GM18907 (cell line): ENCODE measurements around the gene CORO2A.

Experiments
- ATAC-seq: cut with Tn5 transposase; IDR thresholded peaks from one replicate; pipeline ENCODE4 v1.9.1; 2021; ENCODE audit warnings: mild to moderate bottlenecking, moderate library complexity; ENCODE audit not compliant: unreplicated experiment

The CORO2A gene

GRCh38 chr9:98220911-98221310, 28.5 kb upstream of the CORO2A start:
- ATAC-seq: no peak

DNA sequence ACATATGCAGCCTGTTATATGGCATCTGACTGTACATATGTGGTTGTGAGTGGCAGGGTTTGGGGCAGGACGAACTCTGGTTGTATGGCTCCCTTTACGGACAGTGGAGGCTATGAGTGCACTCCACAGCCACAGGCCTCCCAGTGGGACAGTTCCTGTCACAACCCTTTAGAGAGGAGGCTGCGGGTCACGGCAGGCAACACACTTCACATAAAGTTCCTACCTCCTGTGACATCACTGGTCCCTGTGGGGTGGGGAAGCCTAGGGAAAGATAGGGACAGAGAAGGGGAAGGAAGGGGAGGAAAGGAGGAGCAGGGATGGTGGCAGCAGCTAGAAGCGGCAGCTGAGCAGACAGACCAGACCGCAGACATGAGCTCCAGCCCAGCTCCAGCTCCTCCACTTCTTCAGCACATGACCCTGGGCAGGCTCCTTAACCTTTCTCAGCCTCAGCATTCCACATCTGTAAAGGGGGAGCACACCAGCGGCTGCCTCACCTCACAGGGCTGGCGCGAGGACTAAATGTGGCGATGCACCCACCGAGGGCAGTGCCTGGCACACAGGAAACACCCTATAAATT, 27.4 kb upstream of the CORO2A start:
- no peak for ATAC-seq

DNA sequence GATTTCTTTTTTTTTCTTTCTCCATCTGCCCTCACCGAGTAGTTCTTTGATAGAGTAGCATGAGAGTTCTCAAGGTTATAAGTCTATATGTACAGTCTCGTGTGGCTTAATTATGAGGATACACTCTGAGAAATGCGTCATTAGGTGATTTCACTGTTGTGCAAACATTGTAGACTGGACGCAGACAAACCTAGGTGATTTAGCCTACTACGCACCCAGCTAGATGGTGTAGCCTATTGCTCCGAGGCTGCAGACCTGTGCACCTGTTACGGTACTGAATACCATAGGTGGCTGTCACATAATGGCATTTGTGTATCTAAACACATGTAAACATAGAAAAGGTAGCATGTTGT, 26.9 kb upstream of the CORO2A start:
- no peak for ATAC-seq

DNA sequence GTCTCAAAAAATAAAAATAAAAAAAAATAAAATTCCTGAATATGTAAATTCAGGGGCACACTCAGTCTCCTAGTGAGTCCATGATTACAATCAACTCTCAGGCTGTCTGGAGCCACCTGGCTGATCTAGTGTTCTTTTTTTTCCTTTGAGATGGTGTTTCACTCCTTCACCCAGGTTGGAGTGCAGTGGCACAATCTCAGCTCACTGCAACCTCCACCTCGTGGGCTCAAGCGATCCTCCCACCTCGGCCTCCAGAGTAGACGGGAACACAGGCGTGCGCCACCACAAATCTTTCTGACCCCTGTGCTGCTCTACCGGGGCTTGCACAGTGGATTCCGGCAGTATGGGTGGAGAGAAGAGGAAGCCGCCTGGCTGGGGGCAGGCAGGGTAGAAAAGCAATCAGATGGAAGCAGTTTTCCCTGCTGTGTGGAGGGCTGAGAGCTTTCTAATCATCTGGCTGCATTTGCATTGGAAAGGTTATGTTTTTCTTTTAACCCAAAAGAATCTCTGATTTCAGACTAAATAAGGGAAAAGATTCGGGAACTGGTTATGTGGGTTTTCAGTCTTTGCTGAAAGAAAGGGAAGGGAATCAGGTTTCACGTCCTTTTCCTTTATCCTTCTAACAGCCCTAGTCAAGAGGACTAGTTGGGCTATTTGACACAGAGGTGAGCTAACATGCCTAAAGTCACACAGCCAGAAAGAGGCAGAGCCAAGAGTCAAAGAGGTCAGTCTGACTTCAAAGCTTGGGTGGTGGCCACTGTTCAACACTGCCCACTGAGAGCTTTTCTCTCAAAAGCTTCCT, 26.3 kb upstream of the CORO2A start:
- no peak for ATAC-seq

DNA sequence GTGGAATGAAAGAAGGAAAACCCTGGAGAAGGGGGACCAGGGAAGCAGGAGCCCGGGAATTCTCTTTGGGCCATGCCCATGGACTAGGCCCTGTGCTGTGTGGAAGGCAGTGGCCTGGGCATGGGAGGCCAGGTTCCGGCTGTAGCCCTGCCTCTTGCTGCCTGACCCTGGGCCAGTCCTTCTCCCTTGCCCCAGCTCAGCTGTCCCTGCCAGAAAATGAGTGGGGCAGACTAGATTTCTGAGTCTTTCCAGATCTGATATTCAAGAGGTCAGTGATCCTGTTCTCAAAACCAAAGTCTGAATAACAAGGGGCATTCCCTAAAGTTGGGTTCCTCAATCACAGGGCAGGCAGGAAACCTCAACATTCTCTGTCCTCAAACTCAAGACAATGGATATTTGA, 24.8 kb upstream of the CORO2A start:
- no peak for ATAC-seq

GRCh38 chr9:98216391-98216790, 24.0 kb upstream of the CORO2A start:
- ATAC-seq: no peak

- ATAC-seq: no peak
Measured at GRCh38 chr9:98215821-98216220, 23.4 kb upstream of the CORO2A start.

DNA sequence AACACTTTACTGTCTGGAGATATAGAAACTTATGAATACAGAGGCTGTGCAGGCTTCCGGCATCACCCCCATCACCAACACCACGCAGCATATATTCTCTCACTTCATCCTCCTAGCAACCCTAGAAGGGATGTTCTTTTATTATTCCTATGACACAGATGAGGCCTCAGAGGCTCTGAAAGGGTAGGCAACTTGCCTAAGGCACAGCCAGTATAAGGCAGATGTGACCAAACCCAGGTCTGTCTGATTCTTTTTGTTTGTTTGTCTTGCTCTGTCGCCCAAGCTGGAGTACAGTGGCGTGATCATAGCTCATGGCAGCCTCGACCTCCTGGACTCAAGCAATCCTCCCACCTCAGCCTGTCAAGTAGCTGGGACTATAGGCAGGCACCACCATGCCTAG, 22.8 kb upstream of the CORO2A start:
- ATAC-seq: no peak

DNA sequence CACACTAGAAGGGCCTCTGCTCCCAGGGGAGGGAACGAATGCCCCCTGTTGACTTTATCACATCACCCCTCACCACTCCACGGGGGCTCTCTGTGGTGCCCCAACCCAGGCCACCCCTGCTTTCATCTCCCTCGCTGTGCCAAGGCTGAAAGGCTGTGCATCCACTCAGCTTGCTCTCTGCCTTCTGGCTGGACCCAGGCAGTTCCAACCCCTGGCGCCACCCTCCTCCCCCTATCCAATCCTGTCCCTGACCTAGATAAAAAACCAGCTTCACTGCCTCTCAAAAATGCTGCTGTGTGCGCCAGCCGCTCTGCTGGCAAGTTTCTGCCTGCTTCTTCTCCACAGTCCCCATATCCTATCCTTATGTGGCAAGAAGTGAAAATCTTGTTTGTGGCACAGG, 22.4 kb upstream of the CORO2A start:
- no peak for ATAC-seq

- no peak for ATAC-seq
Measured at GRCh38 chr9:98211260-98211659, 18.8 kb upstream of the CORO2A start.

DNA sequence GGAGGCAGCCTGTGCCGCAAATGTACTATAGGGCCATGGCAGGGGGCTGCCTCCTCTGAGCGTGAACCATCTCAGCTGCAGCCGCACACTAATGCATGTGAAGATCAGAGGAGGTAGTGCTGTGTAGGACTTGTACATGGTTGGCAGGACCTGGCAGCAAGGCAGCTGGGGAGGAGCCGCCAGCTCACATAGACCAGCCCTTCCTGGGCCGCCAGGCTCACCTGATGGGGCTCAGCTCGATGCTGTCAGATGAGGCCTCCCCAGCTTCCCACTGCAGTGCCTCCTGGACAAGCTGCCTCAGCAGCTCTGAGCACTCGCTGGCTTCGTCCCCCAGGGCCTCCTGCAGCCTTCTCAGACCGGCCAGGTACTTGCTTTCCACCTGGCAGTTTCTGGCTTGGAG, 18.0 kb upstream of the CORO2A start:
- ATAC-seq: no peak

GRCh38 chr9:98209530-98209929, 17.1 kb upstream of the CORO2A start:
- no peak for ATAC-seq

DNA sequence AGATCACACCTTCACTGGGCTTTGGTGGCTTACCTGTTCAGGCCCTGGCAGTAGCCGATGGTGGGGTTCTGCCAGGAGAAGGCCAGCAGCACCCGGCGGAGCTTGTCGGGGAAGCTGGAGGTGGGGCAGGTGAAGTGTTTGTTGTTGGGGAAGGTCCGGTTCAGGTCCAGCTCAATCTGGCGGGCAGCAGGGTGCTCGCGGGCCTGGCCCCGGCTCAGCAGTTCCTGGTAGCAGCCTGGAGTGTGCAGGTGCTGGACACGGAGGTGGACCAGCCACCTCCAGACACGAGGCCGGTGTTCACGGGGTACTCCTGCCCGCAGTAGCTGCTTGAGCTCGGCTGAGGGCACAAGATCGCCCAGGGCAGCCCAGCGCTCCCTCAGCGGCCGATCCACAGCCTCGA, 16.2 kb upstream of the CORO2A start:
- no peak for ATAC-seq

DNA sequence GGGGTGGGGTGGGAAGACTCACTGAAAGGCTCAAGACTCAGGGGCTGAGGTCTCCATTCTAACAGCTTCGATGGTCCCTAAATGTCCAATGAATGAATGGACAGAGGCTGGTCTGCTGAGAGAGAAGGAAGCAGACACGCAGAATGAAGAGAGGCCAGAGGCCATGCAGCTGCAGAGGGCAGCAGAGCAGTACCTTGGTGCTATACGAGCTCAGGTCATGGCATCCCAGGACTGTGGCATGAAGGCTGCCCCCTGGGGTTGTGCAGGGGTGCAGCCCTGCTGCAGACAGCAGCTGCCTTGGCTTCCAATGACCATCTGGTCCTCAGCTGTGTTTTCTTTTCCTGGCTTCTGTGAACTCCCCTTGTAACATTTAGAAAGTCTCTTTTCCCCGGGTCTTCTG, 15.2 kb upstream of the CORO2A start:
- no peak for ATAC-seq

DNA sequence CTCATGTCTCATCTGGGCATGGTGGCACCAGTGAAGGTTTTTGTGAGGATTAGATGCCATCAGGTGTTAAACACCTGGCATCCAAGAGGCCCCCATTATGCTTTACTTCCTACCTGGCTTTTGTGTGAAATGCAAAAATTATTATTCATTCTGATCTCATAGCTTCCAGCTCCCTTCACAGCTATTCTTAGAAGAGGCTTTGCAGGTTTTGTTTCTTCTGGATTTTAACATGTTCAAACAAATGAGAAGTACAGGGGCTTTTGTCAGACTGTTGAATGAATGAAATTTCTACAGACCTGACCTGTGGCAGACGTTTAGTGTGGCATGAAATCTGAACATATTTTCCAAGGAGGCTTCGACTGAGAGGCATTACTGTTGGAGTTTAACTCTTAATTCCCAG, 14.3 kb upstream of the CORO2A start:
- ATAC-seq: no peak

GRCh38 chr9:98204692-98205091, 12.3 kb upstream of the CORO2A start:
- ATAC-seq: no peak

DNA sequence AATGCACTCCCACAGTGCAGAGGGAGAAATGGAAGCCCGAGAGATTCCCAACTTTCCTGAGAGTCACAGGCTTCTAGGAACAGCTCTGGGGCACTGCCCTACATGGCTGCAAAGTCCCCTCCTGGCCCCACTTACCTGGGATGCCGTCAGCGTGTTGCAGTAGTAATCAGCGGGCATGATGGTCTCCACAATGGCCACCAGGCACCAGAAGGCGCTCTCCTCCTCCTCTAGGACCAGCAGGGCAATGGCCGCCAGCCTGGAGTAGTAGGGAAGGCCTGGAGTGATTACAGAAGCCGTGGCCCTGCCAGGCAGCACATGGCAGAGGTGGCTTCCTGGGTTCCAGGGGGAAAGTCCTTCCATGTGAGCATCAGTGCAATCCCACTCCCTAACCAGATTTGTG, 10.7 kb upstream of the CORO2A start:
- ATAC-seq: no peak

DNA sequence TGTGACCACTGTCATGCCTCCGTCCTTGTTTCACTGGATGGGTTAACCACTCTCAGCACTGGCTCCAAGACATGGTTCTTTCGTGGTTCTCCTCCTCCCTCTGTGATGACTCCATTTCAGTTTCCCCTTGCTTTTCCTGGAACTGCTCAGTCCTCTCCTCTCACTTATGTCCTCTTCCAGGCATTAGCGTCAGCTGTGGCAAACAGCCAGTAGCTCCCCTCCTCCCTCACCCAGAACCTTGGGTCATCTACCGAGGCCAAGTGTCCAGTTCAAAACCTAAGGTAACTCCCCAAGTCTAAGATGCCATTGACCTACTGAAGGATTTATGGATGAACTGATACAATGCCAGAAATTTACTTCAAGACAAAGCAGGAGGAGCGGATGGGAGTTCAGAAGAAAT, 9.8 kb upstream of the CORO2A start:
- ATAC-seq: no peak

DNA sequence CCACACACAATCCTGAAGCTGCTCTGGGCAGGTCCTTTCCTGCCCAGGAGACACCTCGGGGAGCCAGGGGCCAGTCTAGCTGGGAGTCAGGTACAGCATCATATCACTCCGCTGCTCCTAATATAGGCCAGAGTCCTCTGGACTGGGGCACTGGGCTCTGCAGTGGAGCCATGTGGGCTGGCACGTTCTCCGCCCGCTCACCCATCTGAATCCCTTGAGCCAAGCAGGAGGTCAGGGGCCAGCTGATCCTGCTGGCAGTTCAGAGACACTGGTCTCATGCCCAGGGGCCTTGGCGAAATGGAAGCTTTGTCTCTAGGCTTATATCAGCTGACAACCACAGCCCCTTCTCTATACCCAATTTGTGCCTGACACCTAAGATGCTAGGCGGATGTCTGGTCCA, 9.3 kb upstream of the CORO2A start:
- ATAC-seq: no peak

DNA sequence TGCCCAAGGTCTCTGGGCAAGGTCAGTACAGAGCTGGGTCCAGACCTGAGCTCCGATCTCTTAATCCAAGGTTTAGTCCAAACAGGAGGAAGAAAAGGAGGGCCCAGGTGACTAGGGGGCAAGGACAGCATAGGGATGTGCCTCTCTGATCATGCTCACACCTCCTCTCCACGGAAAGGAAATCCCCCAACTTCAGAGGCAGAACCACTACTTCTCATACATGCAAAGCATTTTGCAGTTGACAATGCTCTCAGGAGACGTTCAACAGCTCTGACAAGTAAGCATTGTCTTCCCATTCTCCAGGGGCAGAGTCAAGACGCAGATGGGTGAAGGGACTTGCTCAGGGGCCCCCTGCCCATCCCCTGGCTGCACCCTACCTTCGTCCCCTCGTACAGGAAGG, 8.7 kb upstream of the CORO2A start:
- peak; percentile 48 for ATAC-seq

DNA sequence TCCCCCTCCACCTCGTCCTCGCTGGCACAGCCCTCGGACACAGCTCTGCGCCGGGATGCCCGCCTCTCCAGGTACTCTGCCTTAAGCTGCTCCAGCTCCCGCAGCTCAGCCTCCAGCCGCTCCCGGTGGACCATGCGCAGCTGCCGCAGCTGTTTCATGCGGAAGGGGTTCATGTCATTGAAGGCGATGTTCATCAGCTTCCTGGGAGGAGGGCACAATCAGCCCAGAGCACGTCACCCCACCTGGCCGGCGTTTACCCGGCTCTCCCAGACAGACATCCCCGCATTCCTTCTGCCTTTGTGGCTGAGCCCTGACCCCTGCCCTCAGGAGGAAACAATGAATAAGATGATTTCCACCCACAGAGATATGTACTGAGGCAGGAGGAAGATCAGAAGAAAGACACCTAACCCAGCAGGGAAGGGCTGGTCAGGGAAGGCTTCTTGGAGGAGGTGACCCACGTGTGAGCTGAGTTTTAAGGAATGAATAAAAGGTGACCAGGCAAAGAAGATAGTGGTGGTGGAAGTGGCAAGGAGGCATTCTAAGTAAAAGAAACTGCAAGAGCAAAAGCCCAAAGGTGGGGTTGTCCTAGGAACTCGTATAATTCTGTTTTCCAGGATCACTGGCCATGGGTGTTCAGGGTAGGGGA, 7.1 kb upstream of the CORO2A start:
- ATAC-seq: no peak

DNA sequence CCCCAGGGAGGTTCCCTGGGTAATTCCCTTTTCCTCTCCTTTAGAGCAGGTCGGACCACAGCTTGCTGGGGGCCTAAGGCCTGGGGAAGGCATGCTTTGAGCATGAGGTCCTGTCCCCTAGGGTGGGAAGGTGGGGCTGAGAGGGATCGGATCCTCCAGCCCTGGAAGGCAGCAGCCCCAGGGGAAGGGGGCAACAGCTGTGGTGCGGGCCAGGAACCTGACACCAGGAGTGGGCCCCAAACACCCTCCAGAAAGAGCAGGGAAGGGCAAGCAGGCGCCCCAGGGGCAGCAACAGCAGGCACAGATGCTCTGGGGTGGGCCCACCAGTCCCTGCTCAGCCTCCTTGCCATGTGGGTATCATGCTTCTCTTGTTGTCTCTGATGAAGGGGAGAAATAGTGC, 3.2 kb upstream of the CORO2A start:
- ATAC-seq: no peak
